DND-41 (cell line): ENCODE results near the gene UBE2H.

Experiments used
- EZH2 ChIP-seq: IDR thresholded peaks from 3 replicates; pipeline ENCODE4 v1.6.1; 2012; ENCODE audit warnings: borderline replicate concordance, low read depth, mild to moderate bottlenecking, moderate library complexity, low read length, inconsistent platforms; ENCODE audit not compliant: severe bottlenecking
- TF ChIP-seq, protein P1 (sequence below): IDR thresholded peaks from 2 replicates; pipeline ENCODE4 v1.5.1; 2012; ENCODE audit warnings: borderline replicate concordance, low read length, moderate library complexity, mild to moderate bottlenecking; ENCODE audit not compliant: poor library complexity, severe bottlenecking; ENCODE audit errors: extremely low read depth

DNA sequence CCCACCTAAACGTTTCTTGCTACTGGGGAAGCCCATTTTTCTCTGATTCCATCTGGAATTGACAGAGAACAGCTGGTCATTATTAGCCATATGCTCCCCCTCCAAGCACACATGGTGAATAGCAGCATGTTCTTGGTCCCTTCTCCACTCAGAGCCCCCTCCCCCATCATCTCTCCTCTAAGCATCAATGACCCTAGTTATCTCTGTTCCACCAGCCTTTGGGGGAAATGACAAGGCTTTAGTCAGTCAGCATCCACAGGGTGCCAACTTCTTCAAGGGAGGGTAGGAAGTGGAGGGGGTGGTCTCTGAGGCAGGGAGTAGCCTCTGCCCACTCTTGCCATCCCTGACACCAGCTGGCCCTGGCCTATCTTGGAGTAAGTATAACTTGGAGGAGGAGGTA, 163.1 kb downstream of the UBE2H start:
- TF ChIP-seq EZH2 = no peak
- TF ChIP-seq, protein P1, sequence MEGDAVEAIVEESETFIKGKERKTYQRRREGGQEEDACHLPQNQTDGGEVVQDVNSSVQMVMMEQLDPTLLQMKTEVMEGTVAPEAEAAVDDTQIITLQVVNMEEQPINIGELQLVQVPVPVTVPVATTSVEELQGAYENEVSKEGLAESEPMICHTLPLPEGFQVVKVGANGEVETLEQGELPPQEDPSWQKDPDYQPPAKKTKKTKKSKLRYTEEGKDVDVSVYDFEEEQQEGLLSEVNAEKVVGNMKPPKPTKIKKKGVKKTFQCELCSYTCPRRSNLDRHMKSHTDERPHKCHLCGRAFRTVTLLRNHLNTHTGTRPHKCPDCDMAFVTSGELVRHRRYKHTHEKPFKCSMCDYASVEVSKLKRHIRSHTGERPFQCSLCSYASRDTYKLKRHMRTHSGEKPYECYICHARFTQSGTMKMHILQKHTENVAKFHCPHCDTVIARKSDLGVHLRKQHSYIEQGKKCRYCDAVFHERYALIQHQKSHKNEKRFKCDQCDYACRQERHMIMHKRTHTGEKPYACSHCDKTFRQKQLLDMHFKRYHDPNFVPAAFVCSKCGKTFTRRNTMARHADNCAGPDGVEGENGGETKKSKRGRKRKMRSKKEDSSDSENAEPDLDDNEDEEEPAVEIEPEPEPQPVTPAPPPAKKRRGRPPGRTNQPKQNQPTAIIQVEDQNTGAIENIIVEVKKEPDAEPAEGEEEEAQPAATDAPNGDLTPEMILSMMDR = no peak
